PC-3 (cell line): Measurements from ENCODE around the gene FAM177A1. TPM values are rescaled to one million over a fixed set of nuclear protein-coding genes. Genes with fewer than 3 reads are reported as not detected.

Experiments used
- ATAC-seq: fragments of 200-7000 bp; cut with Tn5 transposase; 2 replicates; pipeline ENCODE4 v1.9.1; 2020; ENCODE audit warnings: mild to moderate bottlenecking, moderate library complexity
- BruUV-seq: library from RNA; stranded (reverse); fragments of 400-500 nt; replicated peaks from 2 replicates; lab custom pipeline; 2021; lab: Mats Ljungman, UMichigan
- CTCF ChIA-PET: fragments of 300-600 bp; sonication (Branson Sonifier 250); formaldehyde crosslinking; loops from one replicate; lab custom pipeline; 2022; ENCODE audit warnings: antibody characterized with exemption; lab: Charles Lee
- POLR2A ChIA-PET: fragments of 300-600 bp; sonication (Branson Sonifier 250); formaldehyde crosslinking; loops from one replicate; lab custom pipeline; 2022; ENCODE audit warnings: antibody characterized with exemption; ENCODE audit not compliant: unreplicated experiment; lab: Charles Lee
- DNase-seq: peaks from one replicate; pipeline ENCODE4 v3.0.0-alpha.2; 2015
- H2AFZ ChIP-seq: fragments of 300-600 bp; sonication (generic); 2 replicates; pipeline ENCODE4 v1.6.0; 2016; ENCODE audit warnings: antibody characterized with exemption, low read length
- H3F3A ChIP-seq: fragments of 300-600 bp; sonication (generic); one replicate; pipeline ENCODE4 v1.6.0; 2017; ENCODE audit warnings: antibody characterized with exemption, low read length, control low read depth, mild to moderate bottlenecking; ENCODE audit not compliant: unreplicated experiment
- H3K27ac ChIP-seq: fragments of 300-600 bp; sonication (generic); 2 replicates; pipeline ENCODE4 v1.5.1; 2016; ENCODE audit warnings: mild to moderate bottlenecking, low read length
- H3K27me3 ChIP-seq: fragments of 300-600 bp; sonication (generic); 2 replicates; pipeline ENCODE4 v1.6.1; 2016; ENCODE audit warnings: low read length, mixed read lengths
- H3K36me3 ChIP-seq: fragments of 300-600 bp; sonication (generic); 2 replicates; pipeline ENCODE4 v1.6.1; 2016; ENCODE audit warnings: low read depth, mixed run types, low read length, mixed read lengths
- H3K4me1 ChIP-seq: fragments of 300-600 bp; sonication (generic); 2 replicates; pipeline ENCODE4 v1.5.1; 2016; ENCODE audit warnings: low read length; ENCODE audit not compliant: insufficient read depth
- H3K4me2 ChIP-seq: fragments of 300-600 bp; sonication (generic); 2 replicates; pipeline ENCODE4 v1.6.0; 2016; ENCODE audit warnings: low read length
- H3K4me3 ChIP-seq: fragments of 300-600 bp; sonication (generic); 2 replicates; pipeline ENCODE4 v1.5.1; 2016; ENCODE audit warnings: mild to moderate bottlenecking, low read length, mixed read lengths
- H3K79me2 ChIP-seq: fragments of 300-600 bp; sonication (generic); 2 replicates; pipeline ENCODE4 v1.6.1; 2017; ENCODE audit warnings: low read length, mixed read lengths
- H3K9ac ChIP-seq: fragments of 300-600 bp; sonication (generic); 2 replicates; pipeline ENCODE4 v1.6.0; 2016; ENCODE audit warnings: mild to moderate bottlenecking, low read length
- H3K9me2 ChIP-seq: fragments of 300-600 bp; sonication (generic); replicated peaks from 2 replicates; pipeline ENCODE4 v1.6.1; 2016; ENCODE audit warnings: mixed run types, low read length, mixed read lengths
- H3K9me3 ChIP-seq: fragments of 300-600 bp; sonication (generic); 2 replicates; pipeline ENCODE4 v1.6.1; 2016; ENCODE audit warnings: low read length, mixed read lengths
- H4K20me1 ChIP-seq: fragments of 300-600 bp; sonication (generic); 2 replicates; pipeline ENCODE4 v1.6.1; 2016; ENCODE audit warnings: low read length, mixed read lengths
- EZH2 ChIP-seq: fragments of 300-600 bp; sonication (generic); IDR thresholded peaks from one replicate; pipeline ENCODE4 v1.6.1; 2017; ENCODE audit warnings: antibody characterized with exemption, mild to moderate bottlenecking, low read length; ENCODE audit not compliant: unreplicated experiment
- EZH2phosphoT487 ChIP-seq: fragments of 300-600 bp; sonication (generic); IDR thresholded peaks from 2 replicates; pipeline ENCODE4 v1.6.1; 2018; ENCODE audit warnings: mild to moderate bottlenecking, antibody characterized with exemption, low read length, borderline replicate concordance
- intact Hi-C: fragments of 100-400 bp; cut with micrococcal nuclease; formaldehyde crosslinking; loops from 2 replicates; pipeline ENCODE4 v1.9.0; 2023
- total RNA-seq: library from RNA; depleted of rRNA; stranded (reverse); fragments of >200 nt; gene quantifications from 2 replicates; pipeline ENCODE4 v1.2.3, GENCODE V29; 2014
- TF ChIP-seq, protein P1 (sequence below): fragments of 300-600 bp; sonication (generic); conservative IDR thresholded peaks from 2 replicates; pipeline ENCODE4 v1.5.1; 2017; ENCODE audit warnings: antibody characterized with exemption, low read depth, mild to moderate bottlenecking, low read length

FAM177A1 gene
- total RNA-seq, 1 experiment from 2014 or later, result 36.2 TPM

DNA sequence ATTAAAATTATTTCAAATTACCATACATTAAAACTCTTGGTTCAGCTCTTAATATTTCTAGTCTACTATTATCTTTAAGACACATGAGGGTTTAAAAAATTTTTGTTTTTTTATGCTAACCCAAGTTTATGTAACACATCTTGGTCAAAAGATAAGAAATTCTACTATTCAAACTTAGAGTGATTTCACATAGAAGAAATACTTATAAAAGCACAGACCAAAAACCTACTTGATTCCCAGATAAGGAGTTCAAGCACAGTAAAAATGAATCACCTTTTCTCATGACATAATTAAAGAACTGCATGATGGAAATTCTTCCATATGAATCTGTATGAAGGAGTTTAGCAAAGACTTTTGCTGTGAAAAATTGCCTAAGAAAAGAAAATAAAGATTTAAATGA is 61.8 kb downstream of the FAM177A1 start:
- POLR2A ChIA-PET, result interaction anchor here (0.7 kb wide), 1 partner anchor 268 kb away, joined by 3 read pairs; no protein-coding TSS in a partner anchor
- Histone ChIP-seq H4K20me1 (no peaks in the 10 kb centered on the region), H3K9me2 (no peaks in the 10 kb centered on the region), H3K4me1 (no peaks in the 10 kb centered on the region), H3K4me2 (no peak overlapping the region), H3K4me3 (no peak overlapping the region), H3K9ac (no peak overlapping the region), H3K27me3 (no peaks in the 10 kb centered on the region), H3K79me2 (no peaks in the 10 kb centered on the region), H3K36me3 (peaks cover 27% of the 10 kb centered on the region), H3F3A (no peaks in the 10 kb centered on the region), H2AFZ (no peak overlapping the region), H3K27ac (no peak overlapping the region), H3K9me3 (0 out of 2 replicates have a peak, but pooled peaks cover 4% of the 10 kb centered on the region)
- no TSS peak for BruUV-seq
- TF ChIP-seq, protein P1, sequence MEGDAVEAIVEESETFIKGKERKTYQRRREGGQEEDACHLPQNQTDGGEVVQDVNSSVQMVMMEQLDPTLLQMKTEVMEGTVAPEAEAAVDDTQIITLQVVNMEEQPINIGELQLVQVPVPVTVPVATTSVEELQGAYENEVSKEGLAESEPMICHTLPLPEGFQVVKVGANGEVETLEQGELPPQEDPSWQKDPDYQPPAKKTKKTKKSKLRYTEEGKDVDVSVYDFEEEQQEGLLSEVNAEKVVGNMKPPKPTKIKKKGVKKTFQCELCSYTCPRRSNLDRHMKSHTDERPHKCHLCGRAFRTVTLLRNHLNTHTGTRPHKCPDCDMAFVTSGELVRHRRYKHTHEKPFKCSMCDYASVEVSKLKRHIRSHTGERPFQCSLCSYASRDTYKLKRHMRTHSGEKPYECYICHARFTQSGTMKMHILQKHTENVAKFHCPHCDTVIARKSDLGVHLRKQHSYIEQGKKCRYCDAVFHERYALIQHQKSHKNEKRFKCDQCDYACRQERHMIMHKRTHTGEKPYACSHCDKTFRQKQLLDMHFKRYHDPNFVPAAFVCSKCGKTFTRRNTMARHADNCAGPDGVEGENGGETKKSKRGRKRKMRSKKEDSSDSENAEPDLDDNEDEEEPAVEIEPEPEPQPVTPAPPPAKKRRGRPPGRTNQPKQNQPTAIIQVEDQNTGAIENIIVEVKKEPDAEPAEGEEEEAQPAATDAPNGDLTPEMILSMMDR, result no peak
- TF ChIP-seq EZH2phosphoT487 (no peak), EZH2 (no peak)
- no peak for DNase-seq
- intact Hi-C loops, result no loop called here
- no peak for ATAC-seq
- CTCF ChIA-PET, result no interaction called here

DNA sequence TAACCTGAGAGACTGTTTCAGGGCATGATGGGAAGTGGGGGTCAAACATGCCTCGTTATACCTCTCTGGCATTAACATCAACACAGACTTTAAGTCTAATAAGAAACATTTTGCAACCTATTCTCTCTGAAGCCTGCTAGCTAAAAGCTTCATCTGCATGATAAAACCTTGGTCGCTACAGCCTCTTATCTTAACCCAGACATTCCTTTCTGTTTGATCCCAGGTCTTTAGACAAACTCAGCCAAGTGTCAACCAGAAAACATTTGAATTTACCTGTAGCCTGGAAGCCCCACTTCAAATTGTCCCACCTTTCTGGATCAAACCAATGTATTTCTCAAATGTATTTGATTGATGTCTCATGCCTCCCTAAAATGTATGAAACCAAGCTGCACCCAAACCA is 66.6 kb downstream of the FAM177A1 start:
- Histone ChIP-seq H3F3A (no peaks in the 10 kb centered on the region), H4K20me1 (no peaks in the 10 kb centered on the region), H3K27me3 (no peaks in the 10 kb centered on the region), H3K9me3 (0 out of 2 replicates have a peak, but pooled peaks cover 4% of the 10 kb centered on the region), H3K9me2 (no peaks in the 10 kb centered on the region), H3K9ac (no peak overlapping the region), H3K36me3 (peaks cover 30% of the 10 kb centered on the region), H3K4me3 (no peak overlapping the region), H3K4me1 (peaks cover 3% of the 10 kb centered on the region; the same call in 1 of the 2 replicates), H3K27ac (no peak overlapping the region), H3K79me2 (no peaks in the 10 kb centered on the region), H2AFZ (no peak overlapping the region), H3K4me2 (no peak overlapping the region)
- BruUV-seq, result no TSS peak
- intact Hi-C loops, result no loop called here
- TF ChIP-seq EZH2 (no peak), EZH2phosphoT487 (no peak)
- TF ChIP-seq, protein P1, result no peak
- POLR2A ChIA-PET, result no interaction called here
- DNase-seq (no peak), ATAC-seq (no peak)
- CTCF ChIA-PET, result no interaction called here

DNA sequence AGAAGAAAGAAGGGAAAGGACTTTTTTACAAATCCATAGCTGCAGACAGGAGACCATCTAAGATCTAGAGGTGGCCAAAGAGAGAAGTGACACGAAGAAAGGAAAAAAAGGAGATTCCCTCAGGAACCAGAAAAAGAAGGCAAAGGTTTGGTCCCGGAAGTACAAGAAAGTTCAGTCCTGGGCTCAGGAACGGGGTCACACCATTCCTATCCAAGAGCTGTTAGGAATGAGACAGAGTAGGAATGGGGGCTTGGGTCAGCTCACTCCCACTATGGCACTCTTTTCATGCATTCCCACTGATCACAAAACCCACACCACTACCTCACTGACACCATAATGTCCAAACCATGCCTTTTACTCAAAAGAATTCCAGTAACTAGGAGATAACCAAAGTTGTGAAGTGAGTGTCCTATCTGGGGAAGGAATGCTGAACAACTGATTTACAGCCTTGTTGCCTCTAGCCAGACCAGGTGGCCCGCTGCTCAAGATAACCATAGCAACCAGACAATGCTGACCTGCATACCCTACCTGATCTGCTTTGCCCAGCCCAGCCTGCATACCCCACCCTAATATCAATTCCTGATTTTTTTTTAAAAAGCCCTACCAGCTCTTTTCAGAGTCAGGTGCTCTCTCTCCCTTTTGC is 67.4 kb downstream of the FAM177A1 start:
- no TSS peak for BruUV-seq
- H3K4me2 ChIP-seq, result no peak overlapping the region
- CTCF ChIA-PET, result no interaction called here
- H3K4me1 ChIP-seq, result peaks cover 3% of the 10 kb centered on the region; the same call in 1 of the 2 replicates
- 0 out of 2 replicates have a peak, but pooled peaks cover 4% of the 10 kb centered on the region for H3K9me3 ChIP-seq
- H3K4me3 ChIP-seq, result no peak overlapping the region
- intact Hi-C loops, result no loop called here
- H3K36me3 ChIP-seq, result peaks cover 30% of the 10 kb centered on the region
- DNase-seq, result no peak
- H3K9me2 ChIP-seq, result no peaks in the 10 kb centered on the region
- ATAC-seq, result no peak
- H3K79me2 ChIP-seq, result no peaks in the 10 kb centered on the region
- POLR2A ChIA-PET, result interaction anchor here (0.6 kb wide), 1 partner anchor 63 kb away, joined by 4 read pairs; no protein-coding TSS in a partner anchor
- no peak overlapping the region for H2AFZ ChIP-seq
- no peaks in the 10 kb centered on the region for H3F3A ChIP-seq
- no peaks in the 10 kb centered on the region for H4K20me1 ChIP-seq
- no peak for TF ChIP-seq EZH2
- TF ChIP-seq, protein P1, result no peak
- TF ChIP-seq EZH2phosphoT487, result no peak
- no peaks in the 10 kb centered on the region for H3K27me3 ChIP-seq
- H3K9ac ChIP-seq, result no peak overlapping the region
- no peak overlapping the region for H3K27ac ChIP-seq
